IMR-90 (cell line): ENCODE results near the gene SDC1. TPM values are rescaled to one million over a fixed set of nuclear protein-coding genes. Genes with fewer than 3 reads are reported as not detected.
A peak's percentile ranks its signal among the peaks of the same experiment; 100 is the strongest.

ENCODE experiments used
- ATAC-seq: fragments of 200-7000 bp; cut with Tn5 transposase; 2 replicates; pipeline ENCODE4 v1.9.1; 2020; ENCODE audit warnings: low read depth, mild to moderate bottlenecking, moderate library complexity
- BruUV-seq: library from RNA; stranded (reverse); fragments of 400-500 nt; replicated peaks from 2 replicates; lab custom pipeline; 2021; lab: Mats Ljungman, UMichigan
- CTCF ChIA-PET: fragments of 300-600 bp; formaldehyde crosslinking; extraction: SDS; loops from one replicate; lab custom pipeline; 2021; ENCODE audit warnings: antibody characterized with exemption; lab: Yijun Ruan, JAX
- POLR2A ChIA-PET: fragments of 300-600 bp; sonication (Branson Sonifier 250); formaldehyde crosslinking; loops from one replicate; lab custom pipeline; 2022; ENCODE audit warnings: antibody characterized with exemption; ENCODE audit not compliant: unreplicated experiment; lab: Charles Lee
- DNase-seq: peaks from one replicate; pipeline ENCODE4 v3.0.0; 2013
- H2AFZ ChIP-seq: replicated peaks from 2 replicates; pipeline ENCODE3; 2013; ENCODE audit warnings: low read length, mild to moderate bottlenecking; ENCODE audit not compliant: poor library complexity
- H2AK5ac ChIP-seq: 2 replicates; pipeline ENCODE4 v1.6.1; 2013; ENCODE audit warnings: low read depth, low read length, inconsistent platforms
- H2AK9ac ChIP-seq: replicated peaks from 2 replicates; pipeline ENCODE3; 2013; ENCODE audit warnings: mild to moderate bottlenecking, low read depth, low read length, moderate library complexity; ENCODE audit not compliant: poor library complexity
- H2BK120ac ChIP-seq: 2 replicates; pipeline ENCODE4 v1.6.1; 2013; ENCODE audit warnings: low read depth, low read length, inconsistent platforms
- H2BK15ac ChIP-seq: 3 replicates; pipeline ENCODE4 v1.6.1; 2013; ENCODE audit warnings: low read depth, low read length, inconsistent platforms
- H2BK20ac ChIP-seq: 2 replicates; pipeline ENCODE4 v1.6.1; 2013; ENCODE audit warnings: low read depth, mild to moderate bottlenecking, inconsistent platforms, low read length, moderate library complexity
- H2BK5ac ChIP-seq: 2 replicates; pipeline ENCODE4 v1.6.1; 2013; ENCODE audit warnings: mild to moderate bottlenecking, low read depth, low read length, inconsistent platforms; ENCODE audit not compliant: poor library complexity, severe bottlenecking
- H3K14ac ChIP-seq: replicated peaks from 2 replicates; pipeline ENCODE4 v1.6.1; 2013; ENCODE audit warnings: low read depth, low read length, inconsistent platforms
- H3K18ac ChIP-seq: 2 replicates; pipeline ENCODE4 v1.6.1; 2013; ENCODE audit warnings: low read depth, low read length, control low read depth
- H3K23ac ChIP-seq: 2 replicates; pipeline ENCODE4 v1.6.1; 2013; ENCODE audit warnings: low read depth, low read length, inconsistent platforms
- H3K27ac ChIP-seq: 2 replicates; pipeline ENCODE4 v1.5.1; 2013; ENCODE audit warnings: mild to moderate bottlenecking, control low read depth, low read length; ENCODE audit not compliant: insufficient read depth
- H3K27me3 ChIP-seq: 2 replicates; pipeline ENCODE4 v1.6.1; 2013; ENCODE audit warnings: low read length; ENCODE audit not compliant: control insufficient read depth, insufficient read depth
- H3K36me3 ChIP-seq: 2 replicates; pipeline ENCODE4 v1.6.1; 2013; ENCODE audit warnings: low read length, mixed read lengths; ENCODE audit not compliant: control insufficient read depth, insufficient read depth
- H3K4ac ChIP-seq: 2 replicates; pipeline ENCODE4 v1.6.1; 2013; ENCODE audit warnings: low read depth, low read length, inconsistent platforms
- H3K4me1 ChIP-seq: 2 replicates; pipeline ENCODE4 v1.6.1; 2013; ENCODE audit warnings: low read length, mixed read lengths; ENCODE audit not compliant: control insufficient read depth, insufficient read depth
- H3K4me2 ChIP-seq: 2 replicates; pipeline ENCODE4 v1.6.1; 2013; ENCODE audit warnings: low read depth, mild to moderate bottlenecking, control low read depth, low read length, moderate library complexity
- H3K4me3 ChIP-seq: 2 replicates; pipeline ENCODE4 v1.5.1; 2013; ENCODE audit warnings: low read depth, mild to moderate bottlenecking, control low read depth, low read length, moderate library complexity; ENCODE audit not compliant: insufficient read depth
- H3K56ac ChIP-seq: 2 replicates; pipeline ENCODE4 v1.6.1; 2013; ENCODE audit warnings: low read length, inconsistent platforms; ENCODE audit not compliant: insufficient read depth; ENCODE audit errors: extremely low read depth
- H3K79me1 ChIP-seq, 2 experiments: 2 replicates each; pipeline ENCODE4 v1.6.1; 2013; ENCODE audit warnings: low read length in 2 of 2, inconsistent platforms in 1 of 2, low read depth in 1 of 2
- H3K9ac ChIP-seq: 2 replicates; pipeline ENCODE4 v1.6.1; 2013; ENCODE audit warnings: low read depth, low read length, control low read depth
- H3K9me1 ChIP-seq: 2 replicates; pipeline ENCODE4 v1.6.1; 2013; ENCODE audit warnings: low read length, inconsistent platforms; ENCODE audit not compliant: insufficient read depth
- H3K9me3 ChIP-seq: 2 replicates; pipeline ENCODE4 v1.6.1; 2013; ENCODE audit warnings: low read length; ENCODE audit not compliant: control insufficient read depth, insufficient read depth
- H4K20me1 ChIP-seq: 2 replicates; pipeline ENCODE4 v1.6.1; 2013; ENCODE audit warnings: low read length, inconsistent platforms; ENCODE audit not compliant: insufficient read depth
- H4K5ac ChIP-seq: 2 replicates; pipeline ENCODE4 v1.6.1; 2013; ENCODE audit warnings: mild to moderate bottlenecking, low read depth, low read length, control low read depth
- H4K8ac ChIP-seq, 2 experiments: 2 replicates each; pipeline ENCODE4 v1.6.1; 2013; ENCODE audit warnings: low read depth in 2 of 2, low read length in 2 of 2, control low read depth in 1 of 2, inconsistent platforms in 1 of 2
- H4K91ac ChIP-seq: 2 replicates; pipeline ENCODE4 v1.6.1; 2013; ENCODE audit warnings: low read depth, low read length, inconsistent platforms; ENCODE audit not compliant: insufficient read depth
- BHLHE40 ChIP-seq: fragments of 150-350 bp; IDR thresholded peaks from 2 replicates; pipeline ENCODE4 v1.6.1; 2016; ENCODE audit warnings: mild to moderate bottlenecking, low read depth, low read length
- CEBPB ChIP-seq: IDR thresholded peaks from 2 replicates; pipeline ENCODE4 v1.6.1; 2012; ENCODE audit warnings: low read depth, low read length, improper control_type of control experiment
- CHD1 ChIP-seq: IDR thresholded peaks from 2 replicates; pipeline ENCODE4 v1.6.1; 2012; ENCODE audit warnings: low read depth, low read length, improper control_type of control experiment
- FOS ChIP-seq: fragments of 150-350 bp; IDR thresholded peaks from 2 replicates; pipeline ENCODE4 v1.6.1; 2016; ENCODE audit warnings: low read depth, low read length
- MAFK ChIP-seq: IDR thresholded peaks from 2 replicates; pipeline ENCODE4 v1.6.1; 2012; ENCODE audit warnings: low read depth, low read length, improper control_type of control experiment
- MAZ ChIP-seq: IDR thresholded peaks from 2 replicates; pipeline ENCODE4 v1.6.1; 2012; ENCODE audit warnings: low read depth, mild to moderate bottlenecking, low read length, improper control_type of control experiment, moderate library complexity, borderline replicate concordance
- MXI1 ChIP-seq: IDR thresholded peaks from 2 replicates; pipeline ENCODE4 v1.6.1; 2012; ENCODE audit warnings: low read depth, mild to moderate bottlenecking, low read length, moderate library complexity, borderline replicate concordance
- NFE2L2 ChIP-seq: fragments of 150-350 bp; IDR thresholded peaks from 2 replicates; pipeline ENCODE4 v1.6.1; 2016; ENCODE audit warnings: low read depth, mild to moderate bottlenecking, low read length
- POLR2A ChIP-seq: IDR thresholded peaks from 2 replicates; pipeline ENCODE4 v1.6.1; 2012; ENCODE audit warnings: mild to moderate bottlenecking, low read depth, low read length
- RAD21 ChIP-seq: IDR thresholded peaks from 2 replicates; pipeline ENCODE4 v1.6.1; 2012; ENCODE audit warnings: low read length, improper control_type of control experiment
- RCOR1 ChIP-seq: IDR thresholded peaks from 2 replicates; pipeline ENCODE4 v1.6.1; 2012; ENCODE audit warnings: mild to moderate bottlenecking, low read length, improper control_type of control experiment; ENCODE audit not compliant: insufficient replicate concordance
- RFX5 ChIP-seq: IDR thresholded peaks from 2 replicates; pipeline ENCODE4 v1.8.0; 2012; ENCODE audit warnings: low read depth, mild to moderate bottlenecking, low read length, moderate library complexity
- SMC3 ChIP-seq: fragments of 150-350 bp; IDR thresholded peaks from 2 replicates; pipeline ENCODE4 v1.6.1; 2016; ENCODE audit warnings: low read depth, mild to moderate bottlenecking, antibody characterized with exemption, low read length, moderate library complexity
- WGBS, 2 experiments: methylation state at CpG; one replicate each; pipeline versions ENCODE4 v1.1.5 to v1.1.7; 2013; ENCODE audit warnings: missing lambda C conversion rate in 2 of 2; ENCODE audit not compliant: insufficient read length in 1 of 2; ENCODE audit errors: extremely low coverage in 2 of 2; 5-methylcytosine and 5-hydroxymethylcytosine counted together
- dilution Hi-C: fragments of 300-500 bp; cut with HindIII; formaldehyde crosslinking; loops from one replicate; pipeline ENCODE4 v1.14.3; 2018; ENCODE audit warnings: low sequenced_read_pairs; ENCODE audit not compliant: unreplicated experiment
- in situ Hi-C: fragments of 300-500 bp; cut with MboI; formaldehyde crosslinking; loops from 3 replicates; pipeline ENCODE4 v1.14.3; 2019; ENCODE audit warnings: low sequenced_read_pairs, inconsistent platforms, mixed read lengths
- intact Hi-C: fragments of 100-400 bp; cut with micrococcal nuclease; formaldehyde crosslinking; loops from 2 replicates; pipeline ENCODE4 v1.10.0; 2022
- polyA plus RNA-seq, 3 experiments: library from polyadenylated mRNA; depleted of rRNA; stranded (reverse); fragments of >200 nt; gene quantifications; 2 replicates each; pipeline ENCODE4 v1.2.3, GENCODE V29; 2012; ENCODE audit warnings: low replicate concordance in 1 of 3
- total RNA-seq: library from RNA; depleted of rRNA; stranded (reverse); fragments of >200 nt; gene quantifications from 2 replicates; pipeline ENCODE4 v1.2.3, GENCODE V29; 2012
- TF ChIP-seq, protein P1 (sequence below): fragments of 150-350 bp; IDR thresholded peaks from 2 replicates; pipeline ENCODE4 v1.6.1; 2017; ENCODE audit warnings: mild to moderate bottlenecking, antibody characterized with exemption, low read length, low read depth
- TF ChIP-seq, protein P2 (sequence below): conservative IDR thresholded peaks from 2 replicates; pipeline ENCODE4 v1.5.1; 2012; ENCODE audit warnings: mild to moderate bottlenecking, low read depth, low read length, improper control_type of control experiment
- TF ChIP-seq, protein P3 (sequence below): fragments of 150-350 bp; IDR thresholded peaks from 2 replicates; pipeline ENCODE4 v1.6.1; 2016; ENCODE audit warnings: low read depth, mild to moderate bottlenecking, low read length, moderate library complexity, borderline replicate concordance

Gene SDC1
- total and polyA plus RNA-seq, 2 of the 4 experiments (the other 2 are of a cell fraction): 22.0 to 28.3 TPM

GRCh38 chr2:20168048-20168726 is 56.7 kb downstream of the SDC1 start:
- no peak overlapping the region; the same call in 1 of the 2 replicates for H2AK5ac ChIP-seq
- no peak overlapping the region for H3K14ac ChIP-seq
- peaks cover 13% of the 10 kb centered on the region for H3K4me1 ChIP-seq
- H3K27ac ChIP-seq: no peak overlapping the region
- no peak overlapping the region for H3K4me3 ChIP-seq
- no peak overlapping the region for H3K56ac ChIP-seq
- ATAC-seq (no peak), DNase-seq (no peak)
- no peak overlapping the region for H2BK20ac ChIP-seq
- no peak overlapping the region for H3K4me2 ChIP-seq
- TF ChIP-seq, protein P1, sequence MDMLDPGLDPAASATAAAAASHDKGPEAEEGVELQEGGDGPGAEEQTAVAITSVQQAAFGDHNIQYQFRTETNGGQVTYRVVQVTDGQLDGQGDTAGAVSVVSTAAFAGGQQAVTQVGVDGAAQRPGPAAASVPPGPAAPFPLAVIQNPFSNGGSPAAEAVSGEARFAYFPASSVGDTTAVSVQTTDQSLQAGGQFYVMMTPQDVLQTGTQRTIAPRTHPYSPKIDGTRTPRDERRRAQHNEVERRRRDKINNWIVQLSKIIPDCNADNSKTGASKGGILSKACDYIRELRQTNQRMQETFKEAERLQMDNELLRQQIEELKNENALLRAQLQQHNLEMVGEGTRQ: no peak
- TF ChIP-seq, protein P2, sequence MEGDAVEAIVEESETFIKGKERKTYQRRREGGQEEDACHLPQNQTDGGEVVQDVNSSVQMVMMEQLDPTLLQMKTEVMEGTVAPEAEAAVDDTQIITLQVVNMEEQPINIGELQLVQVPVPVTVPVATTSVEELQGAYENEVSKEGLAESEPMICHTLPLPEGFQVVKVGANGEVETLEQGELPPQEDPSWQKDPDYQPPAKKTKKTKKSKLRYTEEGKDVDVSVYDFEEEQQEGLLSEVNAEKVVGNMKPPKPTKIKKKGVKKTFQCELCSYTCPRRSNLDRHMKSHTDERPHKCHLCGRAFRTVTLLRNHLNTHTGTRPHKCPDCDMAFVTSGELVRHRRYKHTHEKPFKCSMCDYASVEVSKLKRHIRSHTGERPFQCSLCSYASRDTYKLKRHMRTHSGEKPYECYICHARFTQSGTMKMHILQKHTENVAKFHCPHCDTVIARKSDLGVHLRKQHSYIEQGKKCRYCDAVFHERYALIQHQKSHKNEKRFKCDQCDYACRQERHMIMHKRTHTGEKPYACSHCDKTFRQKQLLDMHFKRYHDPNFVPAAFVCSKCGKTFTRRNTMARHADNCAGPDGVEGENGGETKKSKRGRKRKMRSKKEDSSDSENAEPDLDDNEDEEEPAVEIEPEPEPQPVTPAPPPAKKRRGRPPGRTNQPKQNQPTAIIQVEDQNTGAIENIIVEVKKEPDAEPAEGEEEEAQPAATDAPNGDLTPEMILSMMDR: no peak
- TF ChIP-seq MAFK (no peak), MAZ (no peak), RAD21 (no peak), FOS (no peak), CHD1 (no peak), POLR2A (no peak), RFX5 (no peak), BHLHE40 (no peak), NFE2L2 (no peak), SMC3 (no peak), RCOR1 (no peak), MXI1 (no peak), CEBPB (no peak)
- TF ChIP-seq, protein P3, sequence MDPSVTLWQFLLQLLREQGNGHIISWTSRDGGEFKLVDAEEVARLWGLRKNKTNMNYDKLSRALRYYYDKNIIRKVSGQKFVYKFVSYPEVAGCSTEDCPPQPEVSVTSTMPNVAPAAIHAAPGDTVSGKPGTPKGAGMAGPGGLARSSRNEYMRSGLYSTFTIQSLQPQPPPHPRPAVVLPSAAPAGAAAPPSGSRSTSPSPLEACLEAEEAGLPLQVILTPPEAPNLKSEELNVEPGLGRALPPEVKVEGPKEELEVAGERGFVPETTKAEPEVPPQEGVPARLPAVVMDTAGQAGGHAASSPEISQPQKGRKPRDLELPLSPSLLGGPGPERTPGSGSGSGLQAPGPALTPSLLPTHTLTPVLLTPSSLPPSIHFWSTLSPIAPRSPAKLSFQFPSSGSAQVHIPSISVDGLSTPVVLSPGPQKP: no peak
- no peak overlapping the region for H3K18ac ChIP-seq
- no TSS peak for BruUV-seq
- peak overlapping the region; percentile 43 for H2AFZ ChIP-seq
- H4K20me1 ChIP-seq: no peaks in the 10 kb centered on the region
- H3K9ac ChIP-seq: no peak overlapping the region
- CTCF ChIA-PET: no interaction called here
- intact Hi-C loops (loop anchor here (5.0 kb wide), 1 partner anchor 54 kb away; no protein-coding TSS in a partner anchor), in situ Hi-C loops (no loop called here), dilution Hi-C loops (no loop called here)
- no peaks in the 10 kb centered on the region for H3K9me3 ChIP-seq
- no peaks in the 10 kb centered on the region for H3K36me3 ChIP-seq
- no peak overlapping the region for H4K91ac ChIP-seq
- H3K4ac ChIP-seq: no peak overlapping the region
- no peak overlapping the region for H4K8ac ChIP-seq
- peaks cover 32% of the 10 kb centered on the region for H3K9me1 ChIP-seq
- no peak overlapping the region for H2BK15ac ChIP-seq
- 97% methylated on average over 6 of the region's 17 CpGs; no CpG with 5 or more reads in 1 of the 2 experiments for WGBS, 2 experiments
- no peak overlapping the region for H4K5ac ChIP-seq
- no peaks in the 10 kb centered on the region for H3K27me3 ChIP-seq
- POLR2A ChIA-PET: no interaction called here
- H3K79me1 ChIP-seq: peaks cover 0 to 14% of the 10 kb centered on the region in 2 experiments; a peak in 2 of 4 replicates
- no peak overlapping the region for H2AK9ac ChIP-seq
- no peak overlapping the region for H2BK120ac ChIP-seq
- no peak overlapping the region for H2BK5ac ChIP-seq
- H3K23ac ChIP-seq: no peak overlapping the region
